Measurements from ENCODE around the gene FOXP3. TPM values are rescaled to one million over a fixed set of nuclear protein-coding genes. Genes with fewer than 3 reads are reported as not detected.

The FOXP3 gene
- total RNA-seq, 1 experiment from 2014 or later = 0.10 TPM

GRCh38 chrX:49276671-49277534 is 12.4 kb upstream of the FOXP3 start:
- no peak for DNase-seq (ENCODE audit: extremely low read depth, low read depth)

DNA sequence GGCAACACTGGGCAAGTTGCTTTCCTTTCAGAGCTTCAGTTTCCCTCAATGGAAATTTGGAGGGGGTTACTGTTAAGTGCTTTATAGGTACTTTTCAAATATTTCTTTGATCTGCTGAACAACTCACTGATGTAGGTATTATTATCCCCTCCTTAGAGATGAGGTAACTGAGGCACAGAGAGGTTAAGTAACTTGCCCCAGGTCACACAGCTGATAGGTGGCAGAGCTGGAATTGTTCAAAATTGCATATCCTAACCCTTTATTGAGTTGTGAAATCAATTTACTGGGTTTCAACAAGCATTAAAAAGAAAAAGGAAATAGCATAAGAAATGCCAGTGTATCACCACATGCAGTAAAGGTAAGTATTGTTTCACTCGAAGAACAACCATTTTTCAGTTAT is 11.7 kb upstream of the FOXP3 start:
- no peak for DNase-seq (ENCODE audit: extremely low read depth, low read depth)

DNA sequence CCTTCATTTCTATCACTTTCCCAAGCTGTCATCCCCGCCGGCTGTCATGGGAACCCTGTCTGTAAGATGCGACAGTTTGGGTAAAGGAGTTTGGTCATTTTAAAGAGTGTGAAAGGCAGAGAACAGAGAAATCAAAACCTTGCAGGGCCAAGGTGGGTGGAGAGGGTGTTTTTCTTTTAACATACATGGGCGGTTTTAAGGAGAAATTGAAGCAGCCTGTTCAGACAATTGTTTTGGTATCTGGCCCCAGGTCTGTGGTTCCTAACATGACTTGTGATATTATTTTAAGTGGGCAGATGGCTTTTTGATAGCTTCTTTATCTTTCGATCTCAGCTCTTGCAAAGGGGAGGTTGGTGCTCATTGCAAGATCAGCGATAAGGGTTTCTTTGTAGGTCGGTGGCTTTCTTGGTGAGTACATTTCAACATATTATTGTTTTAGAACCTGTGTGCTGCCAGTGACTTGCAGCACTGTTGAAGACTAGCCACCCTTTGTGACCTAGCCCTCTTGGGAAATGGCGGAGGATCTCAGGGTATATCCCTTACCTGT is 8.7 kb upstream of the FOXP3 start:
- DNase-seq (ENCODE audit: extremely low read depth, low read depth) = no peak

GRCh38 chrX:49272421-49272820 is 7.9 kb upstream of the FOXP3 start:
- no peak for DNase-seq (ENCODE audit: extremely low read depth, low read depth)

- no peak for DNase-seq (ENCODE audit: extremely low read depth, low read depth)
These were observed 6.8 kb upstream of the FOXP3 start for GRCh38 chrX:49271341-49271740.

DNA sequence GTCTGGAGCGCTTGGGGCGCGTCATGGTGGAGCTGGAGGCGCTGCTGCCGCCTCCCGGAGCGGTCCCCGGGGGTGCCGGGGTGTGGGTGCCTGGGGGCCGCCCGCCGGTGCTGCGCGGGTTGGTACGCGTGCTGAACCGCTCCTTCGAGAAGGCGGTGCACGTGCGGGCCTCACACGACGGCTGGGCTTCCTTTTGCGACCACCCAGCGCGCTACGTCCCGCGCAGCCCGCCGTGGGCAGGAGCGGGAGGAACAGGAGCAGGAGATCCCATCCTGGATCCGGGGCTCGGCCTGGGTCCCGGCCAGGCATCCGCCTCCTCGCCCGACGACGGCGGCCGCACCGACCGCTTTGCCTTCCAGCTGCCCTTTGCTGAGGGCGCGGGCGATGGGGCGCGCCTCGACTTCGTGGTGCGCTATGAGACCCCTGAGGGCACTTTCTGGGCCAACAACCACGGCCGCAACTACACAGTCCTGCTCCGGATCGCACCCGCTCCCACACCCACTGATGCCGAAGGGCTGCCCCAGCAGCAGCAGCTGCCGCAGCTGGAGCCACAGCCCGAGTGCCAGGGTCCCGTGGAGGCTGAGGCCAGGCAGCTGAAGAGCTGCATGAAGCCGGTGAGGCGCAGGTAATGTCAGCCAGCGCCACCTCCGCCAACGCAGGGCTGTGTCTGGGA is 5.9 kb upstream of the FOXP3 start:
- DNase-seq (ENCODE audit: extremely low read depth, low read depth) = no peak

- no peak for DNase-seq (ENCODE audit: extremely low read depth, low read depth)
These were observed 5.3 kb upstream of the FOXP3 start, which contains the start of gene PPP1R3F for GRCh38 chrX:49269767-49270248. TSS of gene PPP1R3F (plus strand) at chrX:49269793. CDS start at chrX:49269870, 77 bp downstream.

GRCh38 chrX:49269010-49269766 is 4.7 kb upstream of the FOXP3 start:
- peak; percentile 98 for DNase-seq (ENCODE audit: extremely low read depth, low read depth)

DNA sequence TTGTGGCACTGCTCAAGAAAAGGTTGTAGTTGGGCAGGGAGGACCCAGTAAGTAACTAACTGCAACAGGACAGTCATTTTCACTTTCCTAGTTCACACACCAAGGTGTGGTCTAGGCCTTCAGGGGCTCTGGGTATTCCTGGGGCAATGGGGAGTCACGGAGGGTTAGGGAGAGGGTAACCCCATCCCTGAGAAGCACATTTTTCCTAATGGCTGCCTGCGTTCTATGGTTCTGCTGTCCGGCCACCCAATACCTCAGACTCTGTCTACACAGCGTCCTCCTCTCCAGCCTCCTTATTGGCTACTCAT is 4.1 kb upstream of the FOXP3 start:
- no peak for DNase-seq (ENCODE audit: extremely low read depth, low read depth)

- no peak for DNase-seq (ENCODE audit: extremely low read depth, low read depth)
These were observed 2.3 kb upstream of the FOXP3 start for GRCh38 chrX:49266523-49267445.

DNA sequence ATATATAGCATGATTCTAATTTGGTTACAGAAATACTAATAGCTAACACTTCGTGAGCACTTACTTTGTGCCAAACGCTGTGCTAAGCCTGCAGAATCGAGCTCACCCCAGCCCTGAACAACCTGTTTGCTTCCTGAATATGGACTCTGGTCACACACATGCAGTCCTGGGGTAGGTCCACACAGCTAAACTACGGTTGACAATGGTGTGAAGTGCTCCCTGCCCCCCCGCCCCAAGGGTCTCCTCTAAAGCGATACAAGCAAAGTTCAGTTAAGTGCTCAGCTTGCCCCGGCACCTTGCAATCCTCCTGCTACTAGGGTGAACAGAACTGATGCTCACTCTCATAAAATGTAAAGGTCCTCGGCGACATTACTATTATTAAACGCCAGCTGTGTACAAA is 879 bp downstream of the FOXP3 start:
- no peak for DNase-seq (ENCODE audit: extremely low read depth, low read depth)

- DNase-seq (ENCODE audit: extremely low read depth, low read depth) = no peak
These were observed 1.9 kb downstream of the FOXP3 start for GRCh38 chrX:49262603-49263002.

GRCh38 chrX:49260221-49260985 is 4.1 kb downstream of the FOXP3 start:
- no peak for DNase-seq (ENCODE audit: extremely low read depth, low read depth)

DNA sequence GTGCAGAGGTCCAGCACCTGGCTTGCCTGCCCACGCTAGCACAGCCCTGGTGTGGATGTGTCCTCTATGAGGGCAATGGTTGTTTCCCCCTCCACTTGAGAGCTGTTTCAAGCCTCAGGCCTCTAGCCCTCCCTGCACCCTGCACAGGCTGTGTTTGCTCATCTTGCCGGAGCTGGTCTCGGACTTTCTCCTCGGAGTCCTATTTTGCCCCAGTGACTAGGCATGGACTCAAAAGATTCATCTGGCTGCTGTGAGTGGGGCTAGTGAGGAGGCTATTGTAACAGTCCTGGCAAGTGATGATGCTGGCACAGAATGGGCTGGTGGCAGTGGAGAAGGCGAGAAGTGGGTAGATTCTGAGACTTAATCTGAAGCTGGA is 5.8 kb downstream of the FOXP3 start:
- DNase-seq (ENCODE audit: extremely low read depth, low read depth) = no peak

DNA sequence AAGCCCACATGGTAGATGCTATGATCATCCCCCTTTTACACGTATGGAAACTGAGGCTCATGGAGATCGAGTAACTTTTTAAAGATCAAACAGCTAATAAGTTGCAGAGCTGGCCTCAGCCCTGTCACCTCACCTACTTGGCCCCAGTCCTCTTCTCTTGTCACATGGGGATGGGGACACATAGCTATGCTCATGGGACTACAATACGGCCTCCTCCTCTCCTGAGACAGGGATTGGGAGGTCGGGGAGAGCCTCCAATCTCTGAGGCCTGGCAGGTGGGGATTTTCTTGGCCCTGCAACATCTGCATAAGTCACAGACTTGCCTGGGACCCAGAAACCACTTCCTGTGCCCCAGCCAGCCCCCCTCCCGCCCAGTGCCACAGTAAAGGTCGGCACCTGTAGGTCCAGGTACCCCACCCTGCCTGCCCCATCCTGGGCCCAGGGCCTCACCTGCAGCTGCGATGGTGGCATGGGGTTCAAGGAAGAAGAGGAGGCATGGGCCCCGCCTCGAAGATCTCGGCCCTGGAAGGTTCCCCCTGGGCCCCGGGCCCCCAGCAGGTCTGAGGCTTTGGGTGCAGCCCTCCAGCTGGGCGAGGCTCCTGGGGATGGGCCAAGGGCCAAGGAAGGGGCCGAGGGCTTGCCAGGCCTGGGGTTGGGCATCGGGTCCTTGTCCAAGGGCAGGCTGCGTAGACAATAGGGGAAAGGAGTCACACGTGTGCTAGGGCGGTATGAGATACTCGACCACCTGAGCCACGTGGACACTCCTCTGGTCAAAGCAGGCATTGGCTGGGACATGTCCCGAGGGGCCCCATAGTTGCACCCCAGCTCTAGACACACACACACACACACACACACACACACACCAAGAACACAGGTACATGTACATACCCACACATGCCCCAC is 6.4 kb downstream of the FOXP3 start:
- DNase-seq (ENCODE audit: extremely low read depth, low read depth) = no peak

GRCh38 chrX:49257074-49257790 is 7.3 kb downstream of the FOXP3 start:
- no peak for DNase-seq (ENCODE audit: extremely low read depth, low read depth)

- no peak for DNase-seq (ENCODE audit: extremely low read depth, low read depth)
These were observed 8.1 kb downstream of the FOXP3 start for GRCh38 chrX:49256268-49256995.
